Retina (tissue), 1 donor: Measurements from ENCODE around the gene CD79A.
"Not testable (repeated sequence)": the region's sequence is repeated elsewhere in the genome, so short reads cannot be mapped to it uniquely, and the experiment has no call there.

Source experiments
- DNase-seq: peaks from one replicate; pipeline ENCODE4 v3.0.0-alpha.2; 2016

Gene CD79A

DNA sequence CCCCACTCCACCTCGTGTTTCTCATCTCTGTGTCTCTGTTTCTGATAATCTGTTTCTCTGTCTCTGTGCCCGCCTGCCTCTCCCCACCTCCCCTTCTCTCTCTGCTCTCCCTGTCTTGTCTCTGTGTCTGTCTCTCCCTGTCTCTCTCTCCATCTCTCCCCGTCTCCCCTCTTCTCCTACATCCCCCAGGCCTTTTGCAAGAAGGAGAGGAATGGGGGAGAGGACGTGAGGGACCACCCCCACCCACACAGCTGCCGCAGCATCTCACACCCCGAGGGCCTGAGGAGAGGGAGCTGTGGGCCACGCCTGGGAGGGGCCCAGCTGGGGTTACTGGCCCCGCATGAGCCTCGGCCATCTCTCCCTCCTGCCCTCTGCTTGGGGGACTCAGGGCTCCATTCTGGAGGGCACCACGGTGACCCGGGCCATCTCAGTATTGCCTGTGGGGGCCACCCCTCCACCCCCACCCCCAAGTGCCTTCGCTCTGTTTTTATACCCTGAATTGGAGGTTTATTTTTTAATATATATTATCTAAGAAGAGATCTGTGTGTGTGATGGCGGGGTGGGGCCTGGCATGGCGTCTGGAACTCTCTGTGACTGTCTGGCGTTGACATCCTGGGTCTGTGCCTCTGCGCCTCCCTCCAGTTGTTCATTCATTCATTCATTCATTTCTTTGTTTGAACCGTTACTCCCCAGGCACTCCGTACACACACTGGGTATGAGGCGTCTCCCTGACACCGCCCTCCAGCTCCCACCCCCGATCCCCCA lies 30.0 kb downstream of the CD79A start:
- no peak for DNase-seq

DNA sequence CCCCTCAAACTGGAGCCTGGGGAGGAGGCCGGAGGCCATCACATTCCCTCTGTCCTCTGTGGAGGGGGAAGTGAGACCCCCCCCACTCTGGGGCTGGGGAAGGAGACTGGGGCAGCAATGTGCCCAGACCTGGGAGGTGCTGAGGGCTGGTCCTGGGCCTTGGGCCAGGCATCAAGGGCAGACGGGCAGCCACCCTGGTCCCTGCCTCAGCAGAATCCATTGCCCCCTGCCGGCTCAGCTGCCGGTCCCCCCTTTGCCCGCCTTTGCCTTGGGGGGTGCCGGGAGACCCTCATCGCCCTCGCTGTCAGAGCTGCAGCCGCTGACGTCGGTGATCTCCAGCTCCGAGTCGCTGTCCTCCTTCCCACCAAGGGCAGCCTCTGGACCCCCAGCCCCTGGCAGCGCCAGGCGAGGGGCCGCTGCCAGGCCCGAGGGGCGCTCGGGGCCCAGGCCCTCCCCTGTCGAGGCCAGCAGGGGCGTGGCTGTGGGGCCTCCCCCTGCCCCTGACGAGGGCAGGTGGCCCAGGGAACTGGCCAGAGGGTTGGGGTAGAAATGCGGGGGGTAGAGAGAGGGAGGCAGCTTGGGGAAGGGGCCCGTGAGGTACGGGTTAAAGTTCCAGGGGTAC lies 31.0 kb downstream of the CD79A start:
- no peak for DNase-seq

DNA sequence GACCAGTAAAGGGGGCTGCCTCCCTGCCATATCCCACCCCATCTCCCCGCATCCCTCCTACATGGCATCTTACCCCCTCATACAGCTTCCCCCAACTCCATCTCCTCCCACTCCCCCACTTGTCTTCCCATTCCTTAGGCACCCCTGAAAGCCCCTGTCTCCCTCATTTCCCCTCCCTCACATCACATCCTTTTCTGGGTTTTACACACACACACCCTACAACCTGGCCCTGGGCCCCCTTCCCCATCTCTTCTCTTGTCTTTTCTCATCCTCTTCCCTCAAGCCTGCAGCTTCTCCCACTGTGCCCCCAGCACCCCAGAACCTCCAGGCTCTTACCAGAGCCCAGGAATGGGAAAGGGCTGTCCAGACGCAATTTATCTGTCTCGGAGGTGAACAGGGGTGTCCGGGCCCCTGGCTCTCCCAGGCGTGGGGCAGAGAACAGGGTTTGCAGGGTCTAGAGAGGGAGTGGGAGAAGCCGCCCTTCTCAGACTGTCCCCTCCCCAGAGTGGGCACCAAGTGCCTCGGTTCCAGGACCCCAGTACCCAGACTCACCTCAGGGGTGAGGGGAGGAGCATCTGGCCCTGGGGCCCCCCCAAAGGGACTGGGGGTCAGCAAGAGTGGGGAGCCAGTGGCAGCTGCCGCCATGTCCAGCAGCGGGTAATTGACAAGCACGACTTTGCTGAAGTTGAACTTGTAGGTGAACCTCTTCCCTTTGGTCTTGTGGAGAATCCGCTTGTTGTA lies 31.8 kb downstream of the CD79A start:
- no peak for DNase-seq

DNA sequence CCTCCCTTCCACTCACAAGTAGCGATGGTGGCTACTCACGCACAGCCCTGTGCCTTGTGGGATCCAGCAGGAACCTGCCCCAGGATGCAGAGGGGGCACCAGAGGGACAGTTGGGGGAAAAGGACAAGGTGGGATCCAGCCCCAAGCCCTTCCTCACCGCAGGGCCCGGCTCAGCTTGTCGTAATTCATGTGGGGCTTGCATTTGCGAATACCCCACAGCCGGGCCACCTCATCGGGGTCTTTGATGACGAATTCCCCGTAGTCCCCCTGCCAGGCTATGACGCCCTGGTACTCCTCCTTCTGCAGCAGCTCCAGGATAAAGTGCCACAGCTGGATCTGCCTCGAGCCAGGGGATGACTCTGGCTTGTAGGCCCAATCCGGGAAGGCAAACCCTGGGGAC lies 32.6 kb downstream of the CD79A start:
- DNase-seq, result no peak

GRCh38 chr19:41910240-41910991 lies 33.3 kb downstream of the CD79A start:
- no peak for DNase-seq

GRCh38 chr19:41910992-41911888 lies 34.2 kb downstream of the CD79A start:
- DNase-seq, result no peak

- DNase-seq, result peak; percentile 27
Measured at GRCh38 chr19:41911889-41912731, 35.0 kb downstream of the CD79A start.

DNA sequence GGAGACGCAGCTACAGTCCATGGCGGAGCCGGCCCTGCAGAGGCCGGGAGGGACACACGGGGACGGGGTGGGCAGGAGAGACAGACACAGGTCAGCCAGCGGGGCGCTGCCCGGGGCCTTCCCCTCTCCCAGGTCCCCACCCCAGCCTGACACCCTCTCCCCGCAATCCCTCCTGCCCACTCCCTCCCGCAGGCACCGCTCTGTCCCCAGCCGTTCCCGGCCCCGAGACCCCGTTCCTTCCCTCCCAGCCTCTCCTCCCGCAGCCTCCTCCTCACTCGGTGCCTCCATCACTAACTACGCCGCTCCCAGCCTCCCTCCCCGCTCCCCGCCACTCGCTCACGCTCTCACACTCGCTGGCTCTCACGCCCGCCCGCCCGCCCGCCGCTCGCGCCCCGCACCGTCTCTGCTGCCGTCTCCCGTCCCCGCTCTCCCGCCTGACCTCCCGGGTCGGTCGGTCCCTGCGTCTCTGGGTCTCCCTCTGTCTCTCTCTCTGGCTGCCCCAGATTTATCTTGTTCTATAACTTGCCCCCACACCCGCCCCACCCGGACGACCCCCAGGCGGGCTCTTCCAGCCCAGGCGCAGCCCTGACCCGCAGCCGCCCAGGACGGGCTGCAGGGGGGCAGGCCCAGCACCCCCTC lies 35.9 kb downstream of the CD79A start:
- DNase-seq, result peak; percentile 42

- DNase-seq, result no peak
Measured at GRCh38 chr19:41913538-41914423, 36.7 kb downstream of the CD79A start.

DNA sequence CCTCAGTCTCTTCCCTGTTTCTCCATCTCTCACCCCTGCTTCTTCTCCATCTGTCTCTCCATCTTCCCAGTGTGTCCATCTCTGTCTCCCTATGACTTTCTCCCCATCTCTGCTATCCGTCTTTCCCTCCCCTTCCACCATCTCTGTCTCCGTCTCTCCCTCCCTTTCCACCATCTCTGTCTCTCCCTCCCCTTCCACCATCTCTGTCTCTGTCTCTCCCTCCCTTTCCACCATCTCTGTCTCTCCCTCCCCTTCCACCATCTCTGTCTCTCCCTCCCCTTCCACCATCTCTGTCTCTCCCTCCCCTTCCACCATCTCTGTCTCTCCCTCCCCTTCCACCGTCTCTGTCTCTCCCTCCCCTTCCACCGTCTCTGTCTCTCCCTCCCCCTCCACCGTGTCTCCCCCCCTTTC lies 37.4 kb downstream of the CD79A start:
- not testable (repeated sequence) for DNase-seq

GRCh38 chr19:41915021-41915775 lies 38.1 kb downstream of the CD79A start:
- DNase-seq, result peak; percentile 34

DNA sequence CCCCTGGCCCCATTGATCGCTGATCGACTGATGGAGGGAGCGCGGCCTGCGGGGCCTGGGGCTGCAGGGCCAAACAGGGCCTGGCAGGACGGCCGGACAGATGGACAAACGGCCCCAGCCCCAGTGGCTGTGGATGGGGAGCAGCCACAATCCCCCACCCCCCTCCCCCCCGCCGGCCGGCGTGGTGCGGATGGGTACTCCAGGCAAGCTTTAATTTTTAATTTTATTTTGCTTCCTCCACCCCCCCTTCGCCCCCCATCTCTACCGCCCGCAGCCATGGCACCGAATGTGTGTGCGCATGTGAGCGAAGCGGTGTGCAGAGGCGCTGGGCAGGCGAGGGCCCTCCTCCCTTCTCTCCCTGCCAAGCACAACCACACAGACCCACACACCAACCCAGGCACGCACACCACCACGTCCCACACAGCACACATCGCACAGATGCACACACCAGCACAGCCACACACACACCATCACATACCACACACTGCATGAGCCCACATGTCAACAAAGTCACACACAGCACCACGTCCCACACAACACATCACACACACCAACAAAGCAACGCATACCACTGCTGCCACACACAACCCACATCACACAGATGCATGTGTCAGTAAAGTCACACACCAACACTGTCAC lies 38.8 kb downstream of the CD79A start:
- DNase-seq, result no peak

DNA sequence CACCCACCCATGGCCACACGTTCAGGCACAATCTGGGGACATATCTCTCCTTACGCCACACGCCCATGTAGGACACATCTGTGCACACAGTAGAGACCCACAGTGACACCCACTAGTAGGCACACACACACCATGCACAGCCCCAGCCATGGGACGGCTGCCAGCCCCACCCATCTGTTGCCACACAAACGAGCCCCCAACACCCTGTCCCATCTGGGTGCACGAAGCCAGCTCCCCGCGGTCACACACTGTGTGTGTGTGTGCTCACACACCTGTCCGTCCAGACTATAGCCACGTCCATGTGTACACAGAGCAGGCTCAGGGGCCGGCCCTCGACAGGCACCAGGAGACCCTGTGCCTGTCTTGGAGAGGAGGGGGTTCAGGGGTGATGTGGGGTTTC lies 40.6 kb downstream of the CD79A start:
- peak; percentile 28 for DNase-seq

- no peak for DNase-seq
Measured at GRCh38 chr19:41918095-41918494, 41.0 kb downstream of the CD79A start.

DNA sequence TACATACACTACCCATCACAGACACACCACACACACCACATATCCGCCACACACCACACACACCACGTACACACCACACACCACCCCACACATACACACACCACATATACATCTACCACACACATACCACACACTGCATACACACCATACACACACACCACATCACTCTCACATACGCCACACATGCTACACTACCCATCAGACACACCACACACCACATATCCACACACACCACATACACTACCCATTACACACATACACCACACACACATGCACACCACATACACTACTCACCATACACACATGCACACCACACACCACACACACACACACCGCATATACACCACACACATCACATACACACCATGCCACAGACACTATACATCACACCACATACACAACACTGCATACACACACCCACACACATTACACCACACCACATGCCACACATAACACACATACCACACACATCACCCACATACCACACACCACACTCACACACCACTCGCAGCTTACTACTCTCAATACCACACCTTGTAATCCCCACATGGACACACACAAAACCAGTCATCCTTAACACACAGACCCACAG lies 41.7 kb downstream of the CD79A start:
- no peak for DNase-seq

- no peak for DNase-seq
Measured at GRCh38 chr19:41919948-41920712, 43.1 kb downstream of the CD79A start.
